ENCODE results near the gene HAGHL. TPM values are rescaled to one million over a fixed set of nuclear protein-coding genes. Genes with fewer than 3 reads are reported as not detected.

HAGHL gene
- total RNA-seq, 6 experiments from 2014 or later: 0.83 to 2.5 (median 1.3) TPM

DNA sequence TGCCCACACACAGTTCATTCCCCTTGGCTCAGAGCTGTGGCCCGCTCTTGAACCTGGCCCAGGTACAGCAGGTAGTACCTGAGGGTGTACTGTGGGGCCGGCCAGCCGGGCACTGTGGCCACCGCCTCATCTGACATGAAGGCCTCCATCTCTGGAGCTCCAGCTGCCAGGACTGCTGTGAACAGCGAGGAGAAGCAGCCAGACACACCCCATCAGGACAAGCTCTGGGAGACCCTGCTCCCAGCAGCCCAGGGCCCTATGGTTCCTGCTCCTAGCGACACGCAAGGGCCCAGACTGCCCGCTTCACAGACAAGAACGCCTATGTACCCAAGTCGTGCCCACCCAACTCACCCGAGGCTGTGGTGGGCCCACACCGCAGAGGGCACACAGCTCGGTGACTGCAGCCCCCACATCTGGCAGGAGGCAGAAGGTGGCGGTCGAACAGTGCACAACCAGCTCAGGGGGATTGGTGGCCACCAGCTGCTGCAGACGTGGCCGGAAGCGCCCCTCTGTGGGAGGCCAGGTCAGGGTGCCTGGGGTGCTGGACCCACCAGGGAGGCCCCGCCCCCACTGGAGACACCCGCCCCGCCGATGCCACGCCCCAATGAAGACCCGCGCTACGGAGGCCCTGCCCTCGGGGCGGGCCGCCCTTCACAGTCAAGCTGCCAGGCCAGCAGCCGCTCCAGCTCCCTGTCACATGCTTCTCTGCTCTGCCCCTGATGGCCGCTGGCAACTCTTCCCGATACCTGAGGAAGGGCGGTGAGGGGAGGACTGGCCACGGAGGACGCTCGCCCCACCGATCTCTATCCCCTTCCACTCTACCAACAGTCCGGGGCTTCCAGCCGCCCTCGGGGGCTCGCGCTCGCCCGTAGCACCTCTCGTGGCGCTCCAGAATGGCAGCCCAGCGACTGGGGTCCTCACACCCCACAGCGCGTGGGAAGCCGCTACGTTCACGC lies 47.8 kb upstream of the HAGHL start:
- peak; percentile 11 to 46 (median 40) for ATAC-seq
- H3K4me3 ChIP-seq: peak overlapping the region; percentile 38 to 52 (median 50)
- H3K27me3 ChIP-seq: no peaks in the 10 kb centered on the region
- TF ChIP-seq POLR2A (IDR thresholded peaks at IDR 0.05) (no peak), CTCF (IDR thresholded peaks at IDR 0.05) (no peak)
- peaks cover 0 to 34% (median 13%) of the 10 kb centered on the region in 4 donors for H3K4me1 ChIP-seq
- peak overlapping the region in 2 of 3 donors; percentile 45 to 55 for H3K27ac ChIP-seq
- no peaks in the 10 kb centered on the region for H3K9me3 ChIP-seq
- 5% methylated on average over 4 of the region's 52 CpGs for WGBS (ENCODE audit: insufficient coverage, low coverage, low lambda C conversion rate, missing lambda C conversion rate)
- intact Hi-C loops (cut with DNase I): no loop called here
- peaks cover 0 to 14% (median 7%) of the 10 kb centered on the region in 4 donors for H3K36me3 ChIP-seq
- DNase-seq: peak; percentile 76 to 89 (median 86)

DNA sequence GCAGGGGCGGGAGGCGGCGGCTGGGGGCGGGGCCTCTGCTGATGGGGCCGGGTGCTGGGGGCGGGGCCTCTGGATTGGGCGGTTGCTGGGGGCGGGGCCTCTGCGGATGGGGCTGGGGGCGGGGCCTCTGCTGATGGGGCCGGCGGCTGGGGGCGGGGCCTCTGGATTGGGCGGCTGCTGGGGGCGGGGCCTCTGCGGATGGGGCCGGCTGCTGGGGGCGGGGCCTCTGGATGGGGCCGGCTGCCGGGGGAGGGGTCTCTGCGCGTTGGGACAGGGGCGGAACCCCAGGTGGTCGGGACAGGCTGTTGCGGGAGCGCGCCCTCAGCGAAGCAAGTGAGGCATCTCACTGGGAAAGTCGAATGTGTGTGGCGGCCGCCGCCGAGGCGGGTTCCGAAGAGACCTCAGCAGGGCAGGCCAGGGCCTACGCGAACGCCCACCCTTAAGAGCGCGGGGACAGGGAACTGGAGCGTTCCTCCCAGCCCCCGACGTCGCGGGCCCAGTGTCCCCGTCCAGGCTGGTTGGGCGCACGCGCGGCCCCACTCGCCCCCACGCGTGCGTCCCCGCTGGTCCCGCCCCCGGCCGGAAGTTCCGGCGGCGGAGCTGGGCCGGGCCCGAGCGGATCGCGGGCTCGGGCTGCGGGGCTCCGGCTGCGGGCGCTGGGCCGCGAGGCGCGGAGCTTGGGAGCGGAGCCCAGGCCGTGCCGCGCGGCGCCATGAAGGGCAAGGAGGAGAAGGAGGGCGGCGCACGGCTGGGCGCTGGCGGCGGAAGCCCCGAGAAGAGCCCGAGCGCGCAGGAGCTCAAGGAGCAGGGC lies 46.9 kb upstream of the HAGHL start, which contains the start of gene STUB1:
TSS of gene STUB1 (plus strand) at position 597 of the 811 bp plus-strand sequence. CDS start at position 713, 116 bp downstream.
- TF ChIP-seq CTCF (IDR thresholded peaks at IDR 0.05): no peak
- TF ChIP-seq POLR2A (IDR thresholded peaks at IDR 0.05): peak; percentile 81
- H3K4me3 ChIP-seq: peak within 1 kb of the TSS; percentile 62 to 77 (median 67)
- peaks cover 0 to 14% (median 7%) of the 10 kb centered on the region in 4 donors for H3K36me3 ChIP-seq
- 0% methylated on average over 3 of the region's 91 CpGs for WGBS (ENCODE audit: insufficient coverage, low coverage, low lambda C conversion rate, missing lambda C conversion rate)
- H3K4me1 ChIP-seq: peaks cover 0 to 41% (median 13%) of the 10 kb centered on the region in 4 donors
- H3K27ac ChIP-seq: peak within 1 kb of the TSS; percentile 71 to 86 (median 75)
- ATAC-seq (peak; percentile 73 to 83 (median 78)), DNase-seq (peak; percentile 94)
- H3K9me3 ChIP-seq: no peaks in the 10 kb centered on the region
- intact Hi-C loops (cut with DNase I): no loop called here
- H3K27me3 ChIP-seq: no peaks in the 10 kb centered on the region

GRCh38 chr16:680625-680945 lies 46.3 kb upstream of the HAGHL start:
- no peaks in the 10 kb centered on the region for H3K9me3 ChIP-seq
- WGBS (ENCODE audit: insufficient coverage, low coverage, low lambda C conversion rate, missing lambda C conversion rate): no CpG with 5 or more reads among the region's 38 CpGs
- TF ChIP-seq CTCF (IDR thresholded peaks at IDR 0.05) (no peak), POLR2A (IDR thresholded peaks at IDR 0.05) (no peak)

DNA sequence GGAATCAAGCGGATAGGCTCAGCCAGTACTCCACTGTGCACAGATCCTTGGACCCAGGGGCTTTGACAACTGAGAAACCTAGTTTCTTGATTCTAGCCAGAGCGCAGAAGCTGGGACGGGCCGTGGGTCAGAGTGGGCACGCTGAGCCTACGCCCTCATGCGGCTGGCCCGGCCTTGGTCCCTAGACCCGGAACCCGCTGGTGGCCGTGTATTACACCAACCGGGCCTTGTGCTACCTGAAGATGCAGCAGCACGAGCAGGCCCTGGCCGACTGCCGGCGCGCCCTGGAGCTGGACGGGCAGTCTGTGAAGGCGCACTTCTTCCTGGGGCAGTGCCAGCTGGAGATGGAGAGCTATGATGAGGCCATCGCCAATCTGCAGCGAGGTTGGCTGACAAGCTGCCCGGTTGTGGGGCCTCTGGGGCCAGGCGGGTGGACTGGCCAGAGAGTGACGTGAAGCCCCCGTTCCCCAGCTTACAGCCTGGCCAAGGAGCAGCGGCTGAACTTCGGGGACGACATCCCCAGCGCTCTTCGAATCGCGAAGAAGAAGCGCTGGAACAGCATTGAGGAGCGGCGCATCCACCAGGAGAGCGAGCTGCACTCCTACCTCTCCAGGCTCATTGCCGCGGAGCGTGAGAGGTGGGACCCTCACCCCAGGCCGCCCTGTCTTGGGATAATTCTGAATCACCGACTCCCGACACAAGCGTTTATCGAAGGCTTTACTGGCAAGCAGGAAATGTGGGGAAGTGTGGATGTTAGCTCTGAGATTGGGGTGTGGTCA lies 45.8 kb upstream of the HAGHL start:
- 30% methylated on average over 16 of the region's 44 CpGs for WGBS (ENCODE audit: insufficient coverage, low coverage, low lambda C conversion rate, missing lambda C conversion rate)

More at GRCh38 chr16:680625-680945, 46.3 kb upstream of the HAGHL start:
- no peak for DNase-seq
- Histone ChIP-seq H3K36me3 (peaks cover 0 to 14% (median 7%) of the 10 kb centered on the region in 4 donors), H3K27ac (peak overlapping the region; percentile 71 to 86 (median 75)), H3K4me3 (peak overlapping the region; percentile 62 to 77 (median 67)), H3K27me3 (no peaks in the 10 kb centered on the region), H3K4me1 (peaks cover 0 to 41% (median 13%) of the 10 kb centered on the region in 4 donors)
- intact Hi-C loops (cut with DNase I): no loop called here
- no peak for ATAC-seq

More for the DNA sequence above, 45.8 kb upstream of the HAGHL start:
- ATAC-seq (no peak), DNase-seq (peak in 2 of 3 donors; percentile 75 to 76)
- Histone ChIP-seq H3K36me3 (peaks cover 0 to 14% (median 7%) of the 10 kb centered on the region in 4 donors), H3K27me3 (no peaks in the 10 kb centered on the region), H3K4me1 (peaks cover 0 to 41% (median 13%) of the 10 kb centered on the region in 4 donors), H3K27ac (peak overlapping the region in 2 of 3 donors; percentile 71 to 86), H3K4me3 (peak overlapping the region; percentile 62 to 77 (median 67)), H3K9me3 (no peaks in the 10 kb centered on the region)
- TF ChIP-seq CTCF (IDR thresholded peaks at IDR 0.05) (peak in 1 of 4 donors; percentile 19), POLR2A (IDR thresholded peaks at IDR 0.05) (no peak)
- intact Hi-C loops (cut with DNase I): no loop called here
